Measurements from ENCODE around the gene NOS1AP.

The NOS1AP gene

DNA sequence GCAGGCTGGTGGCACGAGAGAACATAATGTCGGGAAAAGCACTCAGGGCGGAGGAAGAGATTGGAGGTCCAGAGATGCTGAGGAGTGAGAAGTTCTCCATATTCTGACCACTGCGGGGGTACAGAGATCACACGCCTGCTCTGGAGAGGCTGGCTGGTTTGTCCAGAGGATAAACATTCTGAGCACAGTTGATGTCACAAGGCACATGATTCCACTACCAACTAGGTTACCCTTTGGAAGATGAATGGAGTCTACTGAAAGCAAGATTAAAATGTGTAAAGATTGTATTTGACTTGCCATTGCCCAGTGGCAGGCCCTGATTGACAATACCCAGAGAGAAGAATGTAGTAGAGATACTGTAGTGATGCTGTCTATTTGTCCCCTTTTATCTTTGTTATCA, 307.2 kb downstream of the NOS1AP start, which contains the start of gene SPATA46:
SPATA46 (minus strand) TSS at position 164 of the 400 bp plus-strand sequence; CDS start at position 100, 64 bp downstream.
- H3K36me3 ChIP-seq (ENCODE audit: control insufficient read depth in 2 of 2, insufficient read depth in 2 of 2, low read length in 2 of 2): no peaks in the 10 kb centered on the region
- no peak within 1 kb of the TSS for H3K27ac ChIP-seq (ENCODE audit: low read depth in 2 of 2, low read length in 2 of 2)
- H3K4me1 ChIP-seq (ENCODE audit: control insufficient read depth in 2 of 2, insufficient read depth in 2 of 2, low read length in 2 of 2): peaks cover 25 to 26% of the 10 kb centered on the region in 2 donors
- H3K9me3 ChIP-seq (ENCODE audit: control insufficient read depth in 2 of 2, low read length in 2 of 2): no peaks in the 10 kb centered on the region
- H3K9ac ChIP-seq (ENCODE audit: low read depth in 1 of 2, low read length in 2 of 2): no peak within 1 kb of the TSS
- no peaks in the 10 kb centered on the region for H3K27me3 ChIP-seq (ENCODE audit: control insufficient read depth in 2 of 2, insufficient read depth in 2 of 2, low read length in 2 of 2)
- no peak within 1 kb of the TSS for H3K4me3 ChIP-seq (ENCODE audit: low read length in 2 of 2)

DNA sequence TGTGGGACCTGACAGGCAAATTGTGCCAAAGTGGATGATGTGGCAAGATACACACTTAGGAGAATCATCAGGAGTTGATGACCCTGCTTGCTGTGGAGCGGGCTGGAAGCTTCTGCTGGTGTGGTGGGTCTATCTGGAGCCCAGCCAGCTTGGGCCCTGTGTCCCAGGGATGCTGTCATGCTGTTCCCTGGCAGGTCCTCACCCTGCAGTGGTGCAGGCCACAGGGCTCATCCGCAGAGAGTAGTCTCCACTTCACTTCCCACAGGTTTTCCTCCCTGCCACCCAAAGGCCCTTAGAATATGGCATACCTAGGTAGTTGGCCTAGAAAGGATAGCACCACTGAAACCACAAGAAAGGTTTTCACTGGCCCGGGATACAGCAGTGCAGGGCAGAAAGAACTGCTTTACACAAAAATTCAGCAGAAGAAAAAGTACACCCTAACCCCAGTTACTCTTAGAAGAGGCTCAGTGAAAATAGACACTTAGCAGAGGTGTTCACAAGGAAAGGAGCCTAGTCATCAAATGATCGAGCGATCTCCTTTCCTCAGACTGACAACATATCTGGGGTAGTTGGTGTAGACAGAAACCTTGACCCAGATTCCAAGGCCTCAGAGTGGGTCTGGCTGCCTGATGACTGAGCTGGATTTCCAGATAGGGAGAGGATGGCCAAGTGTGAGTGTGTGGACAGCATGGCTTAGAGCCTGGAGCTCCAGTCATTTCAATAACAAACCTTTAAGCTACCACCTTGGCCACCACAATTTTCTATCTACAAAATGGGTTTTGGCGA, 310.8 kb downstream of the NOS1AP start:
- Histone ChIP-seq H3K27ac (ENCODE audit: low read depth in 2 of 2, low read length in 2 of 2) (peak overlapping the region in 1 of 2 donors; percentile 98), H3K9me3 (ENCODE audit: control insufficient read depth in 2 of 2, low read length in 2 of 2) (no peaks in the 10 kb centered on the region), H3K27me3 (ENCODE audit: control insufficient read depth in 2 of 2, insufficient read depth in 2 of 2, low read length in 2 of 2) (no peaks in the 10 kb centered on the region), H3K4me3 (ENCODE audit: low read length in 2 of 2) (no peak overlapping the region), H3K4me1 (ENCODE audit: control insufficient read depth in 2 of 2, insufficient read depth in 2 of 2, low read length in 2 of 2) (peaks cover 26 to 27% of the 10 kb centered on the region in 2 donors), H3K9ac (ENCODE audit: low read depth in 1 of 2, low read length in 2 of 2) (no peak overlapping the region), H3K36me3 (ENCODE audit: control insufficient read depth in 2 of 2, insufficient read depth in 2 of 2, low read length in 2 of 2) (peaks cover 6 to 10% of the 10 kb centered on the region in 2 donors)

DNA sequence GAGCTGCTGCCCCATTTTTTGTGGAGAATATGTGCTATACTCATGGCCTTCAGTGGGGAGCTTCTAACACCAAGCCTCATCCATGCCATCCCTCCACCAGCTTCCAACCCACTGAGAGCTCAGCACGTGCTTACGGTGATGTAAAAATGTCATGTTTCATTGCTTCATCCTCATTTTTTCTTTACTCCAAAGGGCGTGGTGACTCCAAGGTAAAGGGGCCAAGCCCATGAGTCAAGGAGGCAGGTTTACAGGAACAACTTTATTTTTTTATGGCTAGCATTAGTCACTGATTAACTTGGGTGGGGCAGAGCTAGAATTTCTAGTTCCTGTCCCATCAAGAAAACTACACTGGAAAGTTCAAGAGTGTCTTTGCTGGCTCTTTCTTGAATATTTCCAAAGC, 311.9 kb downstream of the NOS1AP start, which contains the start of gene C1orf226:
C1orf226 (plus strand) TSS at position 346 of the 400 bp plus-strand sequence. CDS start 174 bp downstream, outside the sequence.
- H3K9ac ChIP-seq (ENCODE audit: low read depth in 1 of 2, low read length in 2 of 2): peak within 1 kb of the TSS; percentile 47 to 67
- H3K27ac ChIP-seq (ENCODE audit: low read depth in 2 of 2, low read length in 2 of 2): peak within 1 kb of the TSS; percentile 98 to 99
- no peaks in the 10 kb centered on the region for H3K9me3 ChIP-seq (ENCODE audit: control insufficient read depth in 2 of 2, low read length in 2 of 2)
- peaks cover 26 to 30% of the 10 kb centered on the region in 2 donors for H3K4me1 ChIP-seq (ENCODE audit: control insufficient read depth in 2 of 2, insufficient read depth in 2 of 2, low read length in 2 of 2)
- H3K36me3 ChIP-seq (ENCODE audit: control insufficient read depth in 2 of 2, insufficient read depth in 2 of 2, low read length in 2 of 2): peaks cover 6 to 10% of the 10 kb centered on the region in 2 donors
- H3K27me3 ChIP-seq (ENCODE audit: control insufficient read depth in 2 of 2, insufficient read depth in 2 of 2, low read length in 2 of 2): peaks cover 0 to 2% of the 10 kb centered on the region in 2 donors
- peak within 1 kb of the TSS; percentile 21 to 60 for H3K4me3 ChIP-seq (ENCODE audit: low read length in 2 of 2)

DNA sequence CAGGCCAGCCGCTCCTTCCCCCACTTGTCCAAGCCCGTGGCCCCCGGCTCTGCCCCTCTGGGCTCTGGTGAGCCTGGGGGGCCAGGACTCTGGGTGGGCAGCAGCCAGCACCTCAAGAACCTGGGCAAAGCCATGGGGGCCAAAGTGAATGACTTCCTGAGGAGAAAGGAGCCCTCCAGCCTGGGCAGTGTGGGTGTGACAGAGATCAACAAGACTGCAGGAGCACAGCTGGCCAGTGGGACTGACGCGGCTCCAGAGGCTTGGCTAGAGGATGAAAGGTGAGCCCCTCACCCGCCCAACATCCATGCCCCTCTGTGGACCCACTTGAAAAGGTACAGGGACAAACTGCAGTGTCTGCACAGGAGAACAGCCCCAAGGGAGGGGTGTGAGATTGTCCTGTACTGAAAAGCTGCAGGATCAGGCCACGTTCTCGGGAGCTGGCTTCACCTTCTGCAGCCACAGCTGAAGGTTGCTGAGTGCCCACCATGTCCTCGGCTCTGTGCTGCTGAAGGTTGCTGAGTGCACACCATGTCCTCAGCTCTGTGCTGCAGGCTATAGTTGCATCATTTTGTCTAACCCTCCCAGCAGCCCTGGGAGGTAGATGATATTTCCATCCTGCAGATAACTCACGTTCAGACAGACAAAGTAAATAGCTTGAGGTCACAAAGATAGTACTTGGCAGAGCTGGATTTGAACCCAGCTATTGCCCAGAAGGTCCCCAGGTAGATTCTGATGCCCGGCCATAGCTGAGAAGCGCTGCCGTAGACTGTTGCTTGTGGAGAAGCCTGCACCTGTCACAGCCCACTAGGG, 312.7 kb downstream of the NOS1AP start:
- H3K36me3 ChIP-seq (ENCODE audit: control insufficient read depth in 2 of 2, insufficient read depth in 2 of 2, low read length in 2 of 2): peaks cover 6 to 10% of the 10 kb centered on the region in 2 donors
- H3K27me3 ChIP-seq (ENCODE audit: control insufficient read depth in 2 of 2, insufficient read depth in 2 of 2, low read length in 2 of 2): peaks cover 0 to 2% of the 10 kb centered on the region in 2 donors
- peak overlapping the region; percentile 98 to 99 for H3K27ac ChIP-seq (ENCODE audit: low read depth in 2 of 2, low read length in 2 of 2)
- peaks cover 26 to 30% of the 10 kb centered on the region in 2 donors for H3K4me1 ChIP-seq (ENCODE audit: control insufficient read depth in 2 of 2, insufficient read depth in 2 of 2, low read length in 2 of 2)
- peak overlapping the region; percentile 47 to 67 for H3K9ac ChIP-seq (ENCODE audit: low read depth in 1 of 2, low read length in 2 of 2)
- H3K4me3 ChIP-seq (ENCODE audit: low read length in 2 of 2): peak overlapping the region; percentile 21 to 60
- no peaks in the 10 kb centered on the region for H3K9me3 ChIP-seq (ENCODE audit: control insufficient read depth in 2 of 2, low read length in 2 of 2)

DNA sequence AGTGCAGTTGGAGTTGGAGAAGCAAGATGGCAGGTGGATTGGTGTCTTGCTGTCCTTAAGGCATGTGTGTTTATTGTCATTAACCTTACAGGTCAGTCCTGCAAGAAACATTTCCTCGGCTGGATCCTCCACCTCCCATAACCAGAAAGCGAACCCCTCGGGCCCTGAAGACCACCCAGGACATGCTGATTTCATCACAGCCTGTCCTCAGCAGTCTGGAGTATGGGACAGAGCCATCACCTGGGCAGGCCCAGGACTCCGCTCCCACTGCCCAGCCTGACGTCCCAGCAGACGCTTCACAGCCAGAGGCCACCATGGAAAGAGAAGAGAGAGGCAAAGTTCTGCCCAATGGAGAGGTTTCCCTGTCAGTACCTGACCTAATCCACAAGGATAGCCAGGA, 313.6 kb downstream of the NOS1AP start:
- no peaks in the 10 kb centered on the region for H3K9me3 ChIP-seq (ENCODE audit: control insufficient read depth in 2 of 2, low read length in 2 of 2)
- peaks cover 0 to 2% of the 10 kb centered on the region in 2 donors for H3K27me3 ChIP-seq (ENCODE audit: control insufficient read depth in 2 of 2, insufficient read depth in 2 of 2, low read length in 2 of 2)
- peaks cover 6 to 10% of the 10 kb centered on the region in 2 donors for H3K36me3 ChIP-seq (ENCODE audit: control insufficient read depth in 2 of 2, insufficient read depth in 2 of 2, low read length in 2 of 2)
- H3K4me1 ChIP-seq (ENCODE audit: control insufficient read depth in 2 of 2, insufficient read depth in 2 of 2, low read length in 2 of 2): peaks cover 26 to 30% of the 10 kb centered on the region in 2 donors
- H3K9ac ChIP-seq (ENCODE audit: low read depth in 1 of 2, low read length in 2 of 2): no peak overlapping the region
- peak overlapping the region; percentile 98 to 99 for H3K27ac ChIP-seq (ENCODE audit: low read depth in 2 of 2, low read length in 2 of 2)
- H3K4me3 ChIP-seq (ENCODE audit: low read length in 2 of 2): peak overlapping the region in 1 of 2 donors; percentile 60

DNA sequence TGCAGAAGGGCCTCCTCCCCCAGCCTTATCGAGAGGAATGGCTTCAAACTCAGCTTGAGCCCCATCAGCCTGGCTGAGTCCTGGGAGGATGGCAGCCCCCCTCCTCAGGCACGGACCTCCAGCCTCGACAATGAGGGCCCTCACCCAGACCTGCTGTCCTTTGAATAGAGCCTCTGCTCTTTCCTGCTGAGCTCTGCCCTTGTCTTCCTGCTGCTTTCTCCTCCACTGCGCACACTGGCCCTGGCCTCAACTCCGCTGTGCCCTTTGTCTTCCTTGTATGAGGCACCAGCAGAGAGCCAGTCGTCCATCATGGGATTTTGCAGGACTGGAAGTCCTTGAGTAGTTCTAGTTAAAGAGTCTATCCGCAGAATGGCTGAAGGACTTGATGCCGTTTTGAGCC, 314.0 kb downstream of the NOS1AP start:
- Histone ChIP-seq H3K27me3 (ENCODE audit: control insufficient read depth in 2 of 2, insufficient read depth in 2 of 2, low read length in 2 of 2) (peaks cover 0 to 2% of the 10 kb centered on the region in 2 donors), H3K36me3 (ENCODE audit: control insufficient read depth in 2 of 2, insufficient read depth in 2 of 2, low read length in 2 of 2) (peaks cover 6 to 10% of the 10 kb centered on the region in 2 donors), H3K9ac (ENCODE audit: low read depth in 1 of 2, low read length in 2 of 2) (no peak overlapping the region), H3K27ac (ENCODE audit: low read depth in 2 of 2, low read length in 2 of 2) (peak overlapping the region in 1 of 2 donors; percentile 98), H3K4me3 (ENCODE audit: low read length in 2 of 2) (peak overlapping the region in 1 of 2 donors; percentile 22), H3K9me3 (ENCODE audit: control insufficient read depth in 2 of 2, low read length in 2 of 2) (no peaks in the 10 kb centered on the region), H3K4me1 (ENCODE audit: control insufficient read depth in 2 of 2, insufficient read depth in 2 of 2, low read length in 2 of 2) (peaks cover 26 to 30% of the 10 kb centered on the region in 2 donors)

DNA sequence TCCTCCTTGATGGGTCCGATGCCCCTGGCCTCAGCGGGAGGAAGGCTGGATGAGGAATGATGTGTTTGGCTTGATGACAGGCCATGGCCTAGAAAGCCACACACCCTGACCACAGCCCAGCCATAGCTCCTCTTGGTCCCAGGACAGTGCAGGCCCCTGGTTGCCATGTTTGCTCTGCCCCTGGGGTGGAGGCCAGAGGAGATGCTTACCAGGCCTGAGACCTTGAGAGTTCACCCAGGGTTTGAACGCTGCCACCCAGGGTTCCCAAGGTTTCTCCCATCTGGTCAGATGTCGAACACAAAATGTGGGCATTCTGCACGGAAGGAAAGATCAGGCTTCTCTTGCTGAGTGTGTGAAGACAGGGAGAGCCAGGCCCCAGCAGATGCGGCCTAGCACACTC, 314.6 kb downstream of the NOS1AP start:
- Histone ChIP-seq H3K9me3 (ENCODE audit: control insufficient read depth in 2 of 2, low read length in 2 of 2) (no peaks in the 10 kb centered on the region), H3K4me1 (ENCODE audit: control insufficient read depth in 2 of 2, insufficient read depth in 2 of 2, low read length in 2 of 2) (peaks cover 31 to 36% of the 10 kb centered on the region in 2 donors), H3K27ac (ENCODE audit: low read depth in 2 of 2, low read length in 2 of 2) (no peak overlapping the region), H3K27me3 (ENCODE audit: control insufficient read depth in 2 of 2, insufficient read depth in 2 of 2, low read length in 2 of 2) (peaks cover 0 to 2% of the 10 kb centered on the region in 2 donors), H3K36me3 (ENCODE audit: control insufficient read depth in 2 of 2, insufficient read depth in 2 of 2, low read length in 2 of 2) (peaks cover 6 to 10% of the 10 kb centered on the region in 2 donors), H3K9ac (ENCODE audit: low read depth in 1 of 2, low read length in 2 of 2) (no peak overlapping the region), H3K4me3 (ENCODE audit: low read length in 2 of 2) (no peak overlapping the region)

DNA sequence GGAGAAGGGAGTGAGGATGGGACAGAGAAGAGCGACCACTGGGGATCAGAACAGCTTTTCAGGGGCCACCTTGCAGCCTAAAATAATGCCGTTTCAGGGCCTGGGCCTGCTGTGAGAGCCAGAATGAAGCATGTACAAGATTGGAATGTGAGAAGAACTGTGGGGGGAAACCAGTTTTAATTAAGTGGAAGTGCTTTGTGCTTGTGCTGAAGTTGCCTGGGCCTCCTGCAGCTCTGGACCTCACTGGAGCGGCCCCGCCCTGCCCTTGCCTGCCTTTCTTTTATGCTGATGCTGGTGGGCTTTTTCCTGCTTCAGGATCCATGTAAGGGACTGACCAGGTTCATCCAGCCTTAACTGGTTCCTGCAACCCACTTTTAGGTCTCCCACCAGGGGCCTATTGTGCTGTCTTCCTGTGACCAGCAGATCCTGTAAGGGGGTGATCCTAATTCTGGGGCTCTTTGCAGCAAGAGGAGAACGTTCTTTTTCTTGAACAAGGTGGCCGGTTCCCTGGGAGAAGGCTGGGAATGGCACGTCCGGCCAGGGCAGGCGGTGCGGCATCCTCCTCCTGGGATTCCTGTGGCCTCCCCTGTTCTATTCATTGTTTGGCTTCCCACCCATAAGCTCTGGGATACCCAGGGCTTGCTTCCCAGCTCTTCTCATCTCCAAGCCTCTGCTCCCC, 315.2 kb downstream of the NOS1AP start:
- Histone ChIP-seq H3K4me3 (ENCODE audit: low read length in 2 of 2) (no peak overlapping the region), H3K36me3 (ENCODE audit: control insufficient read depth in 2 of 2, insufficient read depth in 2 of 2, low read length in 2 of 2) (peaks cover 6 to 10% of the 10 kb centered on the region in 2 donors), H3K27ac (ENCODE audit: low read depth in 2 of 2, low read length in 2 of 2) (no peak overlapping the region), H3K9ac (ENCODE audit: low read depth in 1 of 2, low read length in 2 of 2) (no peak overlapping the region), H3K9me3 (ENCODE audit: control insufficient read depth in 2 of 2, low read length in 2 of 2) (no peaks in the 10 kb centered on the region), H3K27me3 (ENCODE audit: control insufficient read depth in 2 of 2, insufficient read depth in 2 of 2, low read length in 2 of 2) (peaks cover 0 to 2% of the 10 kb centered on the region in 2 donors), H3K4me1 (ENCODE audit: control insufficient read depth in 2 of 2, insufficient read depth in 2 of 2, low read length in 2 of 2) (peaks cover 37 to 41% of the 10 kb centered on the region in 2 donors)

DNA sequence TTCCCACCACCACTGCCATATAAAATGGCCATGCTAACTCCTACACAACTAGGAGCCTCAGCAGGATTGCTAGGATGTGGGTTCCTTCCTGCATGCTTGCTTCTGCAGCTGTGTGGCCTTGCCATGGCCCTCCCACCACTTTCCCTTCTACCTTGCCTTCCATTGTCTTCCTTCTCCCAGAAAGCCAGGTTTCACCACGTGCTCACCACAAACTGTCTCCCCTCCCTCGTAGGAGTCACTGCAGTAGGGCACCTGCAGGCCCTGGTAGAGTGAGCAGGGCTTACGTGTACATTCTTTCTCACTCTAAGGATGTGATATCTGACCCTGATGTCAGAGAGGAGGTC, 315.8 kb downstream of the NOS1AP start:
- no peaks in the 10 kb centered on the region for H3K9me3 ChIP-seq (ENCODE audit: control insufficient read depth in 2 of 2, low read length in 2 of 2)

More for the DNA sequence above, 315.8 kb downstream of the NOS1AP start:
- peaks cover 40 to 44% of the 10 kb centered on the region in 2 donors for H3K4me1 ChIP-seq (ENCODE audit: control insufficient read depth in 2 of 2, insufficient read depth in 2 of 2, low read length in 2 of 2)
- H3K27me3 ChIP-seq (ENCODE audit: control insufficient read depth in 2 of 2, insufficient read depth in 2 of 2, low read length in 2 of 2): peaks cover 0 to 2% of the 10 kb centered on the region in 2 donors
- H3K9ac ChIP-seq (ENCODE audit: low read depth in 1 of 2, low read length in 2 of 2): no peak overlapping the region
- no peak overlapping the region for H3K27ac ChIP-seq (ENCODE audit: low read depth in 2 of 2, low read length in 2 of 2)
- peaks cover 6 to 10% of the 10 kb centered on the region in 2 donors for H3K36me3 ChIP-seq (ENCODE audit: control insufficient read depth in 2 of 2, insufficient read depth in 2 of 2, low read length in 2 of 2)
- no peak overlapping the region for H3K4me3 ChIP-seq (ENCODE audit: low read length in 2 of 2)
